GM19395 (cell line): Measurements from ENCODE around the gene NYAP2.

Experiments
- ATAC-seq: cut with Tn5 transposase; IDR thresholded peaks from one replicate; pipeline ENCODE4 v1.9.1; 2021; ENCODE audit warnings: mild to moderate bottlenecking, moderate library complexity; ENCODE audit not compliant: unreplicated experiment

Gene NYAP2

DNA sequence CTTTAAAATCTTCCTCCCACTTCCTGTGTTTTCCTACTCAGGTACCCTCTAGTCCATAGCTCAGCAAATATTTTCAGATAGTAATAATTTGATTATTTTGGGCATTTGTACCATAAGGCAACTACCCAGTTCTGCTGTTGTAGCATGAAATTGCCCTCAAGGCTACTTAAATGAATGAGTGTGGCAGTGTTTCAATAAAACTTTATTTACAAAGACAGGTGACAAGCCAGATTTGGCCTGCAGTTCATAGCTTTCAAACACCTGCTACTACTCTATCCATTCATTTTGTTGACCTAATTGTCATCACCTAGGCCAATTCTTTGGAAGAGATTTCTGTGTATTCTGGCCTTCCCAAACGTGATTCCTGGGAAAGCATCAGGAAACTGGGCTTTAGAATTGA lies 28.9 kb downstream of the NYAP2 start:
- no peak for ATAC-seq

DNA sequence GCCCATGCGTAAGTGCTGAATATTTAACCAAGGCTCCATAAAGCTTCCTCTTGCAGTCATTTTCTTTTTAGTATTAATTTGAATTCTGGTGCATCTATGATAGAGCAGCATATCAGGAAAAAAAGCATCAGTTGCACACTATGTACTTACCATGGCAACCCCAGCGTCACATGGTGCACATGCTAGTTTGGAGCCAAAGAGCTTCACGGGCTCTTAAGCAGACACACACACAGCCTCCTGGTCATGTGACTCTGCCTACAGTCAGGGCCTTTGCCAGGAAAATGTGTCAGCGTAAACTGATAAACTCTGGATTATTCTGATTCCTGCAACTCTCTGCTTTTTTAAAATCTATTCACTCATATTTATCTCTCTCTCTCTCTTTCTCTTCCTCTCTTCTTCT lies 30.2 kb downstream of the NYAP2 start:
- ATAC-seq: no peak

DNA sequence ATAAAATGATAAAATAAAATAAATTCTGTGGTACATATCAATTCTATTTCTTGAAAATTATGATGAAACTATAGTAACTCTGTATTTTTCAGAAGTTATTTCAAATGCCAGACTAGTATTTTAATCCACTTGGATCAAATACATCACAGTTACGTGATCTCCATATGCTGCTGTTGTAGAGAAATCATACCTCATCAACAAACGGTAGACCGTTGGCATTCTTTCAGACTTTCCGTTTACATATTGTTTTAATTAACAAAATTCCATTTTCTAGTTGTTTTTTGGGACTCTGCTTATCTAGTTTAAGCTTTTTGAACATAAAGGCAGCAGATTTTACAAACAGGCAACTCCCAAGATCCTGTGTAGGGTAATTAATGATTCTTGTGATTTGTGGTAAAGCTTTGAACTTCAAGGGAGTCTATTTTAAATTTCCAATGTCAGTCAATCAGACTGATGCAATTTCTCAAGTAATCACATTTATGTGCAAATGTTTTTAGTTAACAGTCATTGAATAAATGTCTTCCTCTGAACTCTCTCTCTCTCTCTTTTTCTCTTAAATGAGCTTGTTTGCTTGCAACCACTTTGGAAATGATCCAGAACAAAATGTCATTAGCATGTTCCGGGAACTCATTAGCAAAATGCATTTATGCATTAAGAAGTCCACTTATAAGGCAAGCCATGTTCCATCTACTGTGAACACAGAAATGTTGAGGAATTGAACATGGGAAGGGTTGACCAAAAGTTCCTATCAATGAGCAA lies 31.8 kb downstream of the NYAP2 start:
- ATAC-seq: no peak

DNA sequence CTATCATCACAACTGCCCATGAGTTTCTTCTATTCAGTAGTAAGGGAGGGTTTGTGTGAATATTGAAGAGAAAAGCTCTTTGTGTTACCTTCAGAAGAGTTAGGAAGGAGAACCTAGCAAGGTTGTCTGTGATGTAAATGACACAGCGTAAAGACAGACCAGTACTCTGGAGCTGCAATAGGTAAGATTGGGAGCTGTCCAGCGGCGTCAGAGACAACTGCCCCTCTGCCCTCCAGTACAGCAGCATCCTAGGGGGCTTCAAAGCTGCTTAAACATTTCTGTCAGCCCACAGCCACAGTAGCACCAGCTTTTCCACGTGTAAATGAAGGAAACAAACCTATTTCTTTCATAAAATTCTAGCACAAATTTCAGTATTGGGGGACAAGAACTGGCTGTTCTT lies 34.5 kb downstream of the NYAP2 start:
- ATAC-seq: no peak

DNA sequence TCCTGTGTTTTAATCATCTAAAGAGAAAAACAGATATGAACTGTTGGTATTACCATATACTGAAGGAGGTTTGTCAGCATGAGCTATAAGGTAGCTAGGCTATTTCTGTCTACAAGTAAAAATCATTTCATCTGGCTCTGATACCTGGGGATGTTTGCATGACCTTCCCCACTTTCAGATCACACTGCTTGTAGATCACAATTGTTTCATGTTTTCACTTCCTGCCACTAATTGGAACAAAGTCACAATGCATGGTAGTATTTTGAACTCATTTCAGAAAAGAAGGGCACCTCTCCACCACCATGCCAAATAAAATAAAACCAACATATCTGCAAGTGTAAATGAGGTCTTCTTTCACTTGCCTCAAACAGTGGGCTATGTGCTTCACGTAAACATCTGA lies 37.8 kb downstream of the NYAP2 start:
- no peak for ATAC-seq

DNA sequence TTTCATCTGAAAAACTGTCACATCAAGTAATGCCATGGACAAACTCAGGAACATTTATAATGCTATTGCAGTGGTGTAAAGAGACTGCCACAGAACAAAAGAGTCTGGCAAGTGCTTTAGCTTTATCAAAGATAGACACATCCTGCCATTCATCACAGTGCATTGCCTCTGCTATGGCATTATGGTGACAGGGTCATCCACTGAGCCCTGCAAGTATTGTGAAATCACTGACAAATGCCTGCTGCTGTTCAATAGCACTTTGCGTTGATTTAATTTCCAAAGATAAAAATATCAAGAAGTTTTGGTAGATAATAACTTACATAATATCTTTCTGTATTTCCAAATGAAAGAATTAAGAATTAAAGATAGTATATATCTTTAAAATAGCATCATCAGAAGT lies 38.7 kb downstream of the NYAP2 start:
- ATAC-seq: no peak

DNA sequence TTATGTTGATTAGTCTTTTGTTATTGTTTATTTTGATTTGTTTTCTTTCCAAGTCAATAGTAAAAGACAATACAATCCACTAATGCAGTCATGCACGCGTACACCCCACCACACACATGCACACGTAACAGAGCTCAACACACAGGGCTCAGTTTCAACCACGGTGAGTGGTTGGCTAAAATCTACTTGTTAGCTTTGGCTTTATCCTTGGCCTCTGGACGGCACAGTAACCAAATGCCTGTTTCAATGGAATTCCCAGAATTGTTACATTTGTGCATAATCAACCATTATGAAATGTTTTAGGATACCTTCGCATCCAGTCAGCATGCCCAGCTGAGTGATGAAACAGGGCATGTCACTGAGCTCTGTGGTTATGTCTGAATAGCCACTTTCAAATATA lies 53.2 kb downstream of the NYAP2 start:
- ATAC-seq: no peak

GRCh38 chr2:225454412-225454811 lies 54.9 kb downstream of the NYAP2 start:
- no peak for ATAC-seq

- no peak for ATAC-seq
Observed at GRCh38 chr2:225456619-225457260, 57.2 kb downstream of the NYAP2 start.

- ATAC-seq: no peak
Observed at GRCh38 chr2:225457482-225457881, 58.0 kb downstream of the NYAP2 start.

GRCh38 chr2:225458431-225459117 lies 59.1 kb downstream of the NYAP2 start:
- peak; percentile 69 for ATAC-seq

DNA sequence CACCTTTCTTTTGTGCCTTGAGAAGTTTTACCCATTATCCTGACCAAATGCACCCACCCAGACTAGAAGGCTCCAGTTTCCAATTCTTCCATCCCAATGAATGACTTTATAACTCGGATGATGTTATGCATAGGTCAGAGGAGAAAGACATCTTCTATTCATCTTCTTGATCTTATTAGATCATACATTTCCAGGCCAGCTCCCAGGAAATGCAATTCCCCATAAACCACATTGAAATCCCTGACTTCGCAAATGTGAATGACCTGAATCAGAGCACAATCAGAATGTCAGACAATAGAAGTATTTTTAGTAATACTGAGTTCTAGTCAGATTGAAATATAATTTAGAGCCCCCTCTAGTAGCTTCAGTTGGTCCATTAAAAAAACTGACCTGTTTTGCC lies 62.9 kb downstream of the NYAP2 start:
- no peak for ATAC-seq

DNA sequence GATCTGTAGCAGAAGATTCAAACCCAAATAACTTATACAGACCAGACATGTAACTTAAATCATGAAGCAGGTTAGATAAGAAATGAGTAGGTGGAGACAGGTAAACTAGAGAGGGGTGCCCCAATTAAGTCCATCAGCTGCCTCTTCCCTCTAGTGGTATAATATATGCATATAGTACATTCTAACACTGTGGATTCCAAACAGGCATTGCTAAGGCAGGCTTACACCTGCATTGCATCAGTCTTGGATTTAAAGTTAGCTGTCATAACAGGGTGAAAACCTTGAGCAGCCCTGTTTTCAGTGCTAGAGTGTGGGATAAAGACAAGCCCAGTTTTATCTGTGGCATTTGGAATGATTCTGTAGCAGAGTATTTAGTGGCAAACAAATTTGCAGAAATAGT lies 63.4 kb downstream of the NYAP2 start:
- no peak for ATAC-seq

GRCh38 chr2:225463449-225463848 lies 63.9 kb downstream of the NYAP2 start:
- no peak for ATAC-seq

- ATAC-seq: peak; percentile 89
Observed at GRCh38 chr2:225464346-225465025, 65.0 kb downstream of the NYAP2 start.

- ATAC-seq: no peak
Observed at GRCh38 chr2:225465827-225466226, 66.3 kb downstream of the NYAP2 start.

DNA sequence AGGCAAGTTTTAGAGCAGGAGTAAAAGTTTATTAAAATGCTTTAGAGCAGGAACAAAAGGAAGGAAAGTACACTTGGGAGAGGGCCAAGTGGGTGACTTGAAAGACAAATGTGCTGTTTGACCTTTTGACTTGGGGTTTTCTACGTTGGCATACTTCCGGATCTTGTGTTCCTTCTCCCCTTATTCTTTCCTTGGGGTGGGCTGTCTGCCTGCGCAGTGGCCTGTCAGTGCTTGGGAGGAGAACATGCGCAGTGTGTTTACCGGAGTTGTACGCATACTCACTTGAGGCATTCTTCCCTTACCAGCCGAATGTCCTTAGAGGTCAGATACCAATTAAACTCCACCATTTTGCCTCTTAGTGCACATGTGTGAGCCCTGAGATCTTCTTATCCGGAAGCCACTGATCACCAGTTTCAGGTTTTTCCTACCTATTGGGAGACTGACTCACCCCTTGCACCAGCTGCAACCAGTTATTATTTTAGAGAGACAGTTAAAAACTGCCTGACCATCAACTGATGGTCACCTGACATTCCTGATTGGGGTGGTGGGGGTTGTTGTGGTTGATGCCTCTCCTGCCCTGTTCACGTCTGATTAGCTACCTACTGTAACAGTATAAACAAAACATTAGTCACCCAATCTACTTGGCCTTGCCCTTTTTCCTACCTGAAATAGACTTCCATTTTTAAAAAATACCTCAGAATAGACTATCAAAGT lies 67.5 kb downstream of the NYAP2 start:
- no peak for ATAC-seq

DNA sequence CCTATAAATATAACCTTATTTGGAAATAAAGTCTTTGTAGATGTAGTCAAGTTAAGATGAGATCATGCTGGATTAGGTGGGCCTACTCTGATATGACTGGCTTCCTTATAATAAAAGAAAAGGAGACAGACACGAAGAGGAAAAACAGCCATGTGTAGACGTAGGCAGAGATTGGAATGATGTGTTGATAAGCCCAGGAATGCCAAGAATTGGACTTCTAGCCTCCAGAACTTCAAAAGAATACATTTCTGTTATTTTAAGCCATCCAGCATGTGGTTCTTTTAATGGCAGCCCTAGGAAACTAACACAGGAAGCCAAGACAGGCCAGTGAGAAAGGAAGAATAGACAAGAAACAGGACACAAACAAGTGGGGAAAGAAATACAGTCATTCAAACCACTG lies 68.6 kb downstream of the NYAP2 start:
- no peak for ATAC-seq

GRCh38 chr2:225471039-225471438 lies 71.5 kb downstream of the NYAP2 start:
- no peak for ATAC-seq

DNA sequence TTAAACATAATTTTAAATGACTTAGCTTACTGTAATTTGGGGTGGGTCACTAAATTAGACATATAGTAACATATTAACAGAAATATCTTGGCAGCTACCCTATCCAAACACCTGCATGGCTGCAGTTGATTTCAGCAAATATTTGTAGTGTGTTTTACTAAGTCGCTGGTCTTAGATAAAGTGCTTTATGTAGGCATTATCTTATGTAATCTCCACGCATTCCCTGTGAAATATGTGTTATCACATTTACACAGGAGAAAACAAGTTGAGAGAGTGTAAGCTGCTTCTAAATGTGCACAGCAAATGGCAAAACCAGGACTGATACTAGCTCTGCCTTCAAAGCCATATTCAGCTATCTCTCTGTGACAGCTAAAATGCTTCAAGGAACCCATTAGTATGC lies 72.0 kb downstream of the NYAP2 start:
- no peak for ATAC-seq

GRCh38 chr2:225472161-225472560 lies 72.7 kb downstream of the NYAP2 start:
- ATAC-seq: no peak
